ENCODE data around the gene DNAJB5.

GRCh38 chr9:35033101-35033500 lies 43.6 kb downstream of the DNAJB5 start:
- no peak for TF ChIP-seq CTCF (IDR thresholded peaks at IDR 0.05; ENCODE audit: low read depth, low read length, missing input control)
- no peak for TF ChIP-seq RAD21 (IDR thresholded peaks at IDR 0.05)
- no peak for TF ChIP-seq MAX (IDR thresholded peaks at IDR 0.05)
- TF ChIP-seq GABPA (IDR thresholded peaks at IDR 0.05 in 1 of 2, conservative IDR thresholded peaks at IDR 0.05 in 1 of 2): no peak
- no peak for TF ChIP-seq RXRA (IDR thresholded peaks at IDR 0.05)
- TF ChIP-seq YY1 (IDR thresholded peaks at IDR 0.05): no peak
